Tibial artery (tissue), 4 donors: ENCODE data around the gene SLC9B2.
A peak's percentile ranks its signal among the peaks of the same experiment; 100 is the strongest.

ENCODE experiments used
- DNase-seq, 2 donors: peaks; one replicate each; pipeline ENCODE4 v3.0.0-alpha.2; 2019
- H3K27ac ChIP-seq, 2 donors: fragments of 200-600 bp; sonication (generic) in 1 of 2; 1 replicate in 1 of 2; 2 replicates in 1 of 2; pipeline ENCODE4 v1.5.1; 2018 to 2019; ENCODE audit warnings: mild to moderate bottlenecking in 1 of 2
- H3K27me3 ChIP-seq, 2 donors: fragments of 200-600 bp; sonication (generic) in 1 of 2; one replicate each; pipeline versions ENCODE4 v1.5.1 to v1.6.0; 2016 to 2019
- H3K36me3 ChIP-seq, 3 donors: fragments of 200-600 bp; sonication (generic) in 2 of 3; one replicate each; pipeline ENCODE4 v1.5.1; 2016 to 2019; ENCODE audit warnings: mild to moderate bottlenecking in 2 of 3
- H3K4me1 ChIP-seq, 4 donors: fragments of 200-600 bp; sonication (generic) in 2 of 4; 1 replicate in 3 of 4; 2 replicates in 1 of 4; pipeline ENCODE4 v1.5.1; 2016 to 2019
- H3K4me3 ChIP-seq, 2 donors: fragments of 200-600 bp; sonication (generic) in 1 of 2; 1 replicate in 1 of 2; 2 replicates in 1 of 2; pipeline ENCODE4 v1.5.1; 2018 to 2019; ENCODE audit warnings: mild to moderate bottlenecking in 2 of 2
- H3K9me3 ChIP-seq, 3 donors: fragments of 200-600 bp; sonication (generic) in 1 of 3; one replicate each; pipeline ENCODE4 v1.5.1; 2016 to 2019
- intact Hi-C: fragments of 100-400 bp; cut with DNase I; formaldehyde crosslinking; loops from one replicate; pipeline ENCODE4 v1.15.0; 2023; ENCODE audit warnings: low total_unique reads
- TF ChIP-seq, protein P1 (sequence below), 2 experiments: fragments of 200-600 bp in 1 of 2; fragments of 450-650 bp in 1 of 2; IDR thresholded peaks; one replicate each; pipeline ENCODE4 v1.5.1; 2017 to 2019; ENCODE audit warnings: antibody characterized with exemption in 2 of 2, mild to moderate bottlenecking in 1 of 2, moderate library complexity in 1 of 2

The SLC9B2 gene

GRCh38 chr4:103060453-103061148 is 16.0 kb downstream of the SLC9B2 start:
- intact Hi-C loops = no loop called here
- Histone ChIP-seq H3K4me3 (no peak overlapping the region), H3K27me3 (no peaks in the 10 kb centered on the region), H3K9me3 (no peaks in the 10 kb centered on the region), H3K36me3 (peaks cover 7 to 15% (median 10%) of the 10 kb centered on the region in 3 donors), H3K4me1 (no peaks in the 10 kb centered on the region), H3K27ac (no peak overlapping the region)
- TF ChIP-seq, protein P1, sequence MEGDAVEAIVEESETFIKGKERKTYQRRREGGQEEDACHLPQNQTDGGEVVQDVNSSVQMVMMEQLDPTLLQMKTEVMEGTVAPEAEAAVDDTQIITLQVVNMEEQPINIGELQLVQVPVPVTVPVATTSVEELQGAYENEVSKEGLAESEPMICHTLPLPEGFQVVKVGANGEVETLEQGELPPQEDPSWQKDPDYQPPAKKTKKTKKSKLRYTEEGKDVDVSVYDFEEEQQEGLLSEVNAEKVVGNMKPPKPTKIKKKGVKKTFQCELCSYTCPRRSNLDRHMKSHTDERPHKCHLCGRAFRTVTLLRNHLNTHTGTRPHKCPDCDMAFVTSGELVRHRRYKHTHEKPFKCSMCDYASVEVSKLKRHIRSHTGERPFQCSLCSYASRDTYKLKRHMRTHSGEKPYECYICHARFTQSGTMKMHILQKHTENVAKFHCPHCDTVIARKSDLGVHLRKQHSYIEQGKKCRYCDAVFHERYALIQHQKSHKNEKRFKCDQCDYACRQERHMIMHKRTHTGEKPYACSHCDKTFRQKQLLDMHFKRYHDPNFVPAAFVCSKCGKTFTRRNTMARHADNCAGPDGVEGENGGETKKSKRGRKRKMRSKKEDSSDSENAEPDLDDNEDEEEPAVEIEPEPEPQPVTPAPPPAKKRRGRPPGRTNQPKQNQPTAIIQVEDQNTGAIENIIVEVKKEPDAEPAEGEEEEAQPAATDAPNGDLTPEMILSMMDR (IDR thresholded peaks at IDR 0.05) = no peak
- DNase-seq = no peak

DNA sequence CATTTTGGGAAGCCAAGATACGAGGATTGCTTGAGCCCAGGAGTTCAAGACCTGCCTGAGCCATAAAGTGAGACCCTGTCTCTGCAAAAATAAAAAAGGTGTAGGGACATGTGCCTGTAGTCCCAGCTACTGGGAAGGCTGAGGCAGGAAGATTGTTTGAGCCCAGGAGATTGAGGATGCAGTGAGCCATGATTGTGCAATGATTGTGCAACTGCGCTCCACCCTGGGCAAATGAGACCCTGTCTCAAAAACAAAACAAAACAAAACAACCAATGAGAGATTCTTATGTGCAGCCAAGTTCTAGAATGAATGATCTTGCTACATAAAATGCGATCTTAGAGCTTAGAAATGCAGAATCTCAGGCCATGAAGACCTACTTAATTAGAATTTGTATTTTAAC is 22.5 kb downstream of the SLC9B2 start:
- Histone ChIP-seq H3K27ac (no peak overlapping the region), H3K27me3 (no peaks in the 10 kb centered on the region), H3K36me3 (peaks cover 1 to 17% (median 6%) of the 10 kb centered on the region in 3 donors), H3K4me3 (no peak overlapping the region), H3K9me3 (no peaks in the 10 kb centered on the region), H3K4me1 (no peaks in the 10 kb centered on the region)
- TF ChIP-seq, protein P1 (IDR thresholded peaks at IDR 0.05) = no peak
- DNase-seq = peak in 1 of 2 donors; percentile 44
- intact Hi-C loops = no loop called here

- Histone ChIP-seq H3K4me1 (no peaks in the 10 kb centered on the region), H3K4me3 (no peak overlapping the region), H3K27me3 (no peaks in the 10 kb centered on the region), H3K27ac (no peak overlapping the region), H3K36me3 (peaks cover 6 to 26% (median 17%) of the 10 kb centered on the region in 3 donors), H3K9me3 (no peaks in the 10 kb centered on the region)
- no peak for DNase-seq
- intact Hi-C loops = no loop called here
- TF ChIP-seq, protein P1 (IDR thresholded peaks at IDR 0.05) = no peak
These were observed 23.8 kb downstream of the SLC9B2 start for GRCh38 chr4:103052779-103053178.

- intact Hi-C loops = no loop called here
- Histone ChIP-seq H3K9me3 (no peaks in the 10 kb centered on the region), H3K27ac (no peak overlapping the region), H3K4me3 (no peak overlapping the region), H3K27me3 (no peaks in the 10 kb centered on the region), H3K36me3 (peaks cover 6 to 26% (median 17%) of the 10 kb centered on the region in 3 donors), H3K4me1 (no peaks in the 10 kb centered on the region)
- DNase-seq = no peak
- TF ChIP-seq, protein P1 (IDR thresholded peaks at IDR 0.05) = no peak
These were observed 24.4 kb downstream of the SLC9B2 start for GRCh38 chr4:103052145-103052544.

DNA sequence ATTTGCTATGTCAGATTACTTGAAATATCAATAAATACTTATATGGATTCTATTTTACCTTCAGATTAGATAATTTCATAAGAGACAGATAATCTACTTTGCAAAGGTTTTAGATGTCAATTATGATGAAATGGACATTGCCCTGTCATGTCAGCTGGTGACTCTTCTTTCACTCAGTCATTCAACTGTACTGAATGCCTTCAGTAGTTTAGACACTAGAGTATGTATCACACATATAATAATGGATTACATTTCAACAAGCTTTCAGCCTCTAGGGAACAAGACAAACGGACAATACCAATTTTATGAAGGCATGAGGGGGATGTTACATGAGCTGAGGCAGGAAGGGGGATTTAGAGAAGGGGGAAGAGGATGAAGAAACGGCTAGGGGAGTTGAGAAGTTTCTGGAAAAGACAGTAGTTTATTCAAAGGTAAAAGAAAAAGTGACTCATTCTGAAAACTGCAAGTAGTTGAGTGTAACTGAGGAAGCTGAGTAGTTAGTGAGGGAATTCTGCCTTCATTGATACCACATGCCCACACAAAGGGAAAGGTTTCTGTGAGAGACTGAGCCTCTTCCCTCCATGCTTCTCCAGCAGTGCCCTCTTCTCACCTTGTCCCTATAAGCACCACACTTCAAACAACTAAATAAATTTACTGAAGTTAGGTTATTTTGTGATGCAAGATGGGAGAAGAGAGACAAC is 25.7 kb downstream of the SLC9B2 start:
- no peaks in the 10 kb centered on the region for H3K4me1 ChIP-seq
- H3K4me3 ChIP-seq = no peak overlapping the region
- DNase-seq = no peak
- TF ChIP-seq, protein P1 (IDR thresholded peaks at IDR 0.05) = no peak
- H3K27me3 ChIP-seq = no peaks in the 10 kb centered on the region
- H3K36me3 ChIP-seq = peaks cover 6 to 30% (median 17%) of the 10 kb centered on the region in 3 donors
- H3K27ac ChIP-seq = no peak overlapping the region
- intact Hi-C loops = no loop called here
- no peaks in the 10 kb centered on the region for H3K9me3 ChIP-seq
